ENCODE data around the gene IL1F10. TPM values are rescaled to one million over a fixed set of nuclear protein-coding genes. Genes with fewer than 3 reads are reported as not detected.

IL1F10 gene
- polyA plus RNA-seq, 1 experiment, result not detected

GRCh38 chr2:113098532-113098931, 30.8 kb downstream of the IL1F10 start:
- no peak for TF ChIP-seq CTCF (IDR thresholded peaks at IDR 0.05; ENCODE audit: insufficient read depth, low read depth, low read length)
- ChIA-PET POLR2A (no interaction called here), CTCF (interaction anchor here (0.7 kb wide), 1 partner anchor 38 kb away, joined by 3 read pairs; no protein-coding TSS in a partner anchor)
- H3K4me3 ChIP-seq (ENCODE audit: low read depth, low read length), result no peak overlapping the region
- H3K27me3 ChIP-seq (ENCODE audit: control insufficient read depth, insufficient read depth, low read length), result peaks cover 2% of the 10 kb centered on the region
- no peaks in the 10 kb centered on the region for H3K36me3 ChIP-seq (ENCODE audit: control insufficient read depth, insufficient read depth, low read length)
- no peak for DNase-seq (ENCODE audit: low read depth)

- TF ChIP-seq CTCF (IDR thresholded peaks at IDR 0.05; ENCODE audit: insufficient read depth, low read depth, low read length), result no peak
- DNase-seq (ENCODE audit: low read depth), result no peak
- Histone ChIP-seq H3K4me3 (ENCODE audit: low read depth, low read length) (no peak overlapping the region), H3K36me3 (ENCODE audit: control insufficient read depth, insufficient read depth, low read length) (no peaks in the 10 kb centered on the region), H3K27me3 (ENCODE audit: control insufficient read depth, insufficient read depth, low read length) (peaks cover 1% of the 10 kb centered on the region; the same call in 1 of the 2 replicates)
- ChIA-PET POLR2A (no interaction called here), CTCF (interaction anchor here (0.8 to 1.3 kb wide), 4 partner anchors 8 to 268 kb away, joined by 3 to 4 read pairs (median 4); no protein-coding TSS in a partner anchor)
Measured at GRCh38 chr2:113102133-113102532, 34.4 kb downstream of the IL1F10 start.

GRCh38 chr2:113103277-113103676, 35.5 kb downstream of the IL1F10 start:
- DNase-seq (ENCODE audit: low read depth), result no peak
- ChIA-PET POLR2A (no interaction called here), CTCF (no interaction called here)
- no peak for TF ChIP-seq CTCF (IDR thresholded peaks at IDR 0.05; ENCODE audit: insufficient read depth, low read depth, low read length)
- Histone ChIP-seq H3K27me3 (ENCODE audit: control insufficient read depth, insufficient read depth, low read length) (peaks cover 1% of the 10 kb centered on the region; the same call in 1 of the 2 replicates), H3K4me3 (ENCODE audit: low read depth, low read length) (no peak overlapping the region), H3K36me3 (ENCODE audit: control insufficient read depth, insufficient read depth, low read length) (no peaks in the 10 kb centered on the region)

GRCh38 chr2:113104054-113104611, 36.4 kb downstream of the IL1F10 start:
- CTCF ChIA-PET, result interaction anchor here (1.2 kb wide), 3 partner anchors 10 to 94 kb away, joined by 3 read pairs; no protein-coding TSS in a partner anchor
- H3K36me3 ChIP-seq (ENCODE audit: control insufficient read depth, insufficient read depth, low read length), result no peaks in the 10 kb centered on the region
- H3K27me3 ChIP-seq (ENCODE audit: control insufficient read depth, insufficient read depth, low read length), result peaks cover 1% of the 10 kb centered on the region; the same call in 1 of the 2 replicates
- no peak for DNase-seq (ENCODE audit: low read depth)
- no peak overlapping the region for H3K4me3 ChIP-seq (ENCODE audit: low read depth, low read length)
- POLR2A ChIA-PET, result no interaction called here
- TF ChIP-seq CTCF (IDR thresholded peaks at IDR 0.05; ENCODE audit: insufficient read depth, low read depth, low read length), result no peak

- no peak for TF ChIP-seq CTCF (IDR thresholded peaks at IDR 0.05; ENCODE audit: insufficient read depth, low read depth, low read length)
- CTCF ChIA-PET, result interaction anchor here (0.7 to 1.2 kb wide), 3 partner anchors 9 to 25 kb away, joined by 3 read pairs; no protein-coding TSS in a partner anchor
- Histone ChIP-seq H3K4me3 (ENCODE audit: low read depth, low read length) (no peak overlapping the region), H3K36me3 (ENCODE audit: control insufficient read depth, insufficient read depth, low read length) (no peaks in the 10 kb centered on the region), H3K27me3 (ENCODE audit: control insufficient read depth, insufficient read depth, low read length) (peaks cover 3% of the 10 kb centered on the region)
- POLR2A ChIA-PET, result no interaction called here
- DNase-seq (ENCODE audit: low read depth), result no peak
Measured at GRCh38 chr2:113105047-113105785, 37.4 kb downstream of the IL1F10 start.

Measured in BJ (cell line).